Dendritic cell treated with granulocyte-macrophage colony-stimulating factor and Interleukin-4, amounts not matched to agents 40 ng/mL and 50 ng/mL, for 4 days (primary cell): ENCODE data around the gene PHRF1.
A peak's percentile ranks its signal among the peaks of the same experiment; 100 is the strongest.

Source experiments
- H3K27ac Mint-ChIP-seq: one replicate; pipeline ENCODE4 v1.8.0; 2022; ENCODE audit warnings: mild to moderate bottlenecking, mixed read lengths
- H3K27me3 Mint-ChIP-seq: one replicate; pipeline ENCODE4 v1.8.0; 2022; ENCODE audit warnings: mild to moderate bottlenecking, mixed read lengths
- H3K36me3 Mint-ChIP-seq: one replicate; pipeline ENCODE4 v1.8.0; 2022; ENCODE audit warnings: low read depth, mixed read lengths
- H3K4me1 Mint-ChIP-seq: one replicate; pipeline ENCODE4 v1.8.0; 2022; ENCODE audit warnings: low read depth, mixed read lengths
- H3K4me3 Mint-ChIP-seq: one replicate; pipeline ENCODE4 v1.8.0; 2022; ENCODE audit warnings: mild to moderate bottlenecking, moderate library complexity, mixed read lengths
- H3K9me3 Mint-ChIP-seq: one replicate; pipeline ENCODE4 v1.8.0; 2022; ENCODE audit warnings: mixed read lengths
- intact Hi-C: fragments of 100-400 bp; cut with micrococcal nuclease; formaldehyde crosslinking; loops from one replicate; pipeline ENCODE4 v1.15.0; 2022

Gene PHRF1, protein sequence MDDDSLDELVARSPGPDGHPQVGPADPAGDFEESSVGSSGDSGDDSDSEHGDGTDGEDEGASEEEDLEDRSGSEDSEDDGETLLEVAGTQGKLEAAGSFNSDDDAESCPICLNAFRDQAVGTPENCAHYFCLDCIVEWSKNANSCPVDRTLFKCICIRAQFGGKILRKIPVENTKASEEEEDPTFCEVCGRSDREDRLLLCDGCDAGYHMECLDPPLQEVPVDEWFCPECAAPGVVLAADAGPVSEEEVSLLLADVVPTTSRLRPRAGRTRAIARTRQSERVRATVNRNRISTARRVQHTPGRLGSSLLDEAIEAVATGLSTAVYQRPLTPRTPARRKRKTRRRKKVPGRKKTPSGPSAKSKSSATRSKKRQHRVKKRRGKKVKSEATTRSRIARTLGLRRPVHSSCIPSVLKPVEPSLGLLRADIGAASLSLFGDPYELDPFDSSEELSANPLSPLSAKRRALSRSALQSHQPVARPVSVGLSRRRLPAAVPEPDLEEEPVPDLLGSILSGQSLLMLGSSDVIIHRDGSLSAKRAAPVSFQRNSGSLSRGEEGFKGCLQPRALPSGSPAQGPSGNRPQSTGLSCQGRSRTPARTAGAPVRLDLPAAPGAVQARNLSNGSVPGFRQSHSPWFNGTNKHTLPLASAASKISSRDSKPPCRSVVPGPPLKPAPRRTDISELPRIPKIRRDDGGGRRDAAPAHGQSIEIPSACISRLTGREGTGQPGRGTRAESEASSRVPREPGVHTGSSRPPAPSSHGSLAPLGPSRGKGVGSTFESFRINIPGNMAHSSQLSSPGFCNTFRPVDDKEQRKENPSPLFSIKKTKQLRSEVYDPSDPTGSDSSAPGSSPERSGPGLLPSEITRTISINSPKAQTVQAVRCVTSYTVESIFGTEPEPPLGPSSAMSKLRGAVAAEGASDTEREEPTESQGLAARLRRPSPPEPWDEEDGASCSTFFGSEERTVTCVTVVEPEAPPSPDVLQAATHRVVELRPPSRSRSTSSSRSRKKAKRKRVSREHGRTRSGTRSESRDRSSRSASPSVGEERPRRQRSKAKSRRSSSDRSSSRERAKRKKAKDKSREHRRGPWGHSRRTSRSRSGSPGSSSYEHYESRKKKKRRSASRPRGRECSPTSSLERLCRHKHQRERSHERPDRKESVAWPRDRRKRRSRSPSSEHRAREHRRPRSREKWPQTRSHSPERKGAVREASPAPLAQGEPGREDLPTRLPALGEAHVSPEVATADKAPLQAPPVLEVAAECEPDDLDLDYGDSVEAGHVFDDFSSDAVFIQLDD (N-terminal part only)

DNA sequence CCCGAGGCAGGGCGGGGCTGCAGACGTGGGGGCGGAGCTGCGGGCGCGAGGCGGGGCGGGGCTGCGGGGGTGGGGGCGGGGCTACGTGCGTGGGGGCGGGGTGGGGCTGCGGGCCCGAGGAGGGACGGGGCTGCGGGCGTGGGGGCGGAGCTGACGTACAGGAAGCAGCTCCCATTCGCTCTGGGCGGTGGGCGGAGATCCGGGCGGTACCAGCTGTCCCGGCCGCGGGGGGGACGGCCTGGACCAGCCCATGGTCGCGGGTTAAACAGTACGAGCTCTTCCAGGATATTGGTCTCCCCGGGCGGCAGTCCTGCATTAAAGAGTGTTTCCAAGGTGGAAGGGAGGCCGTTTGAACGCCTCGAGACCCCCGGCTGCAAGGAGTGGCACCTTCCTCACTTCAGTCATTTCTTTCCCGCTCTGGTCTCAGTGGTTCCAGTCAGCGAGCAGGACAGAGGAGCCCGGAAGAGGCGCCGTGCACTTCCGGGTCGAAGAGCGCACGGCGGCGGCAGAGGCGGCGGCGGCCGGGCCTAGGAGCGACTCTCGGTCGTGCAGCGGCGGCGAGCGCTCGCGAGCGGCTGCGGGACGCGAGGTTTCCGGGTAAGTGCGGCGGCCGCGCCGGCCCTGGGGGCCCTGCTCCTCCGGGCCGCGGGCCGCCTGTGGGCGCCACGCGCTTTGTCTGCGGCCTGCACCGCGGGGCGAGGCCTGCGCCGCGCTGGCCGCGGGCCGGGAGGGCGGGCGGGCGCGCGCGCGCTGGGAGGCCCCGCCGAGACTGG, at the start of gene PHRF1:
TSS of gene PHRF1 (plus strand) at position 475 of the 773 bp plus-strand sequence. CDS start 5,043 bp downstream, outside the sequence.
- H3K27me3 Mint-ChIP-seq, result peaks cover 34% of the 10 kb centered on the region
- H3K36me3 Mint-ChIP-seq, result peaks cover 25% of the 10 kb centered on the region
- no peaks in the 10 kb centered on the region for H3K9me3 Mint-ChIP-seq
- H3K4me3 Mint-ChIP-seq, result peak within 1 kb of the TSS; percentile 96
- H3K4me1 Mint-ChIP-seq, result peaks cover 53% of the 10 kb centered on the region
- H3K27ac Mint-ChIP-seq, result peak within 1 kb of the TSS; percentile 100
- intact Hi-C loops, result loop anchor here (5.0 kb wide), 1 partner anchor 41 kb away; the partner anchor contains the start of gene IRF7

GRCh38 chr11:528166-528814, 48.0 kb upstream of the PHRF1 start:
- intact Hi-C loops, result no loop called here
- Mint-ChIP-seq H3K4me1 (no peaks in the 10 kb centered on the region), H3K4me3 (no peak overlapping the region), H3K27ac (no peak overlapping the region), H3K36me3 (peaks cover 27% of the 10 kb centered on the region), H3K27me3 (peaks cover 3% of the 10 kb centered on the region), H3K9me3 (no peaks in the 10 kb centered on the region)

DNA sequence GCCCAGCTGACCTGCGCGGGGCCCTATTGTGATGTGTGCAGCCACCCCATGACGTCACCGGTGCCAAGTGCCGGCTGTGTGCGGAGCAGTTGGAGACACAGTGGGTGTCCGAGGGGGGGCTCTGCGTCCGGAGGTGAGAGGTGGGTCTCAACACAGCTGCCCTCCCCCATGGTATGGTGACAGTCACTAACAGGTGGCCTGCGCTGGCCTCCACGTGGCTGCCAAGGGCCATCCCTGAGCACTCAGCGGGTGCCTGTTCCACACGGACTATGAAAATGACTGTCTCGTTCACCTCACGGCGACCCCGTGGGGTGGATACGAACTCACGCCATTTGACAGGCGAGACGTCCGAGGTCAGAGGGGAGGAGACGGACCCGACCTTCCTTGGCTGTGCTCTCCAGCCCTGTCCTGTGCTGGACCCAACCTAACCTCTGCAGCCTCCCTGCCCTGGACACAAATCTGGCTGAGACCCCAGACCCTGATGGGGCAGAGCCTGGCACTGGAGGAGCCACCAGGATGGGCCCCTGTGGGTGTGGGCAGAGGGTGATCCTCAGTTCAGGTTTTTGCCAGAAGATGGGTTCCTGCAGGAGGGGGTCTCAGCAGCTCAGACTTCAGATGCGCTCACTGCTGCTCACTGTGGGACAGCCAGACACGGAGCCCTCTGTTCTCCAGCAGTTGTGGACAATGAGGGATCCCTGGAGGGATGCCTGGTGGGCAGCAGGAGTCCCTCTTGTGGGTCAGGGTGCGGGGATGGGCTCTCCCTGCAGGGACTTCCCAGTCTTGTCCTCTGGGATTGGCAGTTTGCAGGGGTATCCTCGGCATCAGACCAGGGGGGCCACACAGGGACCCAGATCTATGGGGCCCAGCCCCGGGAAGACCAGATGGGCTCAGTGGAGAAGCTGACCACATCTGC, 47.2 kb upstream of the PHRF1 start:
- intact Hi-C loops, result no loop called here
- H3K4me1 Mint-ChIP-seq, result peaks cover 4% of the 10 kb centered on the region
- H3K27ac Mint-ChIP-seq, result no peak overlapping the region
- no peak overlapping the region for H3K4me3 Mint-ChIP-seq
- H3K36me3 Mint-ChIP-seq, result peaks cover 35% of the 10 kb centered on the region
- H3K9me3 Mint-ChIP-seq, result no peaks in the 10 kb centered on the region
- peaks cover 3% of the 10 kb centered on the region for H3K27me3 Mint-ChIP-seq

DNA sequence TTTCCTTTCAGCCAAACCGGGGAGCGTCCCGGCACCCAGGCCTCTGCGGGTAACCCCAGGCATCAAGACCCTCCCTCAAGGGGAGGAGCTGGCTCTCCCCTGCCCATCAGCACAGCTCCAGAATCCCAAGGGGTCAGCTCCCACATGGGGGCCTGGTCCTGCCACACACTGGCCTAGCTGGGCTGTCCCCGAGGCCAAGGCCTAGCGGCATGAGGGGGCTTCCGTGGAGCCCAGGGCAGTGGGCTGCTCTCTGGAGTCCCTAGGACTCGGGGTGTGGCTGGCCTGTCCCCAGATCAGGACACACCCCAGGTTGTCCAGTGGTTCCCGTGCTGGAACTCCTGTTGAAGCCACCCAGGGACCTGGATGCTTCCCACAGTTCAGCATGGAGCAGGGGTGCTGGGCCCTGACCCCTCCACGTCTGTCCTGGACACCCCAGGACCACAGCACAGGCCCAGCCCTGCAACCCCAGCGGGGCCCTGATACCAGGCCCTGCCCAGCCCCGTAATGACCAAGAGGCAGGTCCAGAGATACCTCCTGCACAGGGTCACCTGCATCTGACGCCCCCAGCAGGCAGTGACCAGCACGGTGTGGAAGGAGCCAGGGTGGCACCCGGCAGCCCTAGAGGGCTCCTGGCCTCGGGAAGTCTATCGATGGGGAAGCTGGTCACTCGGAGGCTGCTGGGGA, 46.4 kb upstream of the PHRF1 start:
- H3K27me3 Mint-ChIP-seq, result peaks cover 2% of the 10 kb centered on the region
- intact Hi-C loops, result no loop called here
- peaks cover 9% of the 10 kb centered on the region for H3K4me1 Mint-ChIP-seq
- H3K27ac Mint-ChIP-seq, result no peak overlapping the region
- no peaks in the 10 kb centered on the region for H3K9me3 Mint-ChIP-seq
- H3K36me3 Mint-ChIP-seq, result peaks cover 39% of the 10 kb centered on the region
- no peak overlapping the region for H3K4me3 Mint-ChIP-seq

DNA sequence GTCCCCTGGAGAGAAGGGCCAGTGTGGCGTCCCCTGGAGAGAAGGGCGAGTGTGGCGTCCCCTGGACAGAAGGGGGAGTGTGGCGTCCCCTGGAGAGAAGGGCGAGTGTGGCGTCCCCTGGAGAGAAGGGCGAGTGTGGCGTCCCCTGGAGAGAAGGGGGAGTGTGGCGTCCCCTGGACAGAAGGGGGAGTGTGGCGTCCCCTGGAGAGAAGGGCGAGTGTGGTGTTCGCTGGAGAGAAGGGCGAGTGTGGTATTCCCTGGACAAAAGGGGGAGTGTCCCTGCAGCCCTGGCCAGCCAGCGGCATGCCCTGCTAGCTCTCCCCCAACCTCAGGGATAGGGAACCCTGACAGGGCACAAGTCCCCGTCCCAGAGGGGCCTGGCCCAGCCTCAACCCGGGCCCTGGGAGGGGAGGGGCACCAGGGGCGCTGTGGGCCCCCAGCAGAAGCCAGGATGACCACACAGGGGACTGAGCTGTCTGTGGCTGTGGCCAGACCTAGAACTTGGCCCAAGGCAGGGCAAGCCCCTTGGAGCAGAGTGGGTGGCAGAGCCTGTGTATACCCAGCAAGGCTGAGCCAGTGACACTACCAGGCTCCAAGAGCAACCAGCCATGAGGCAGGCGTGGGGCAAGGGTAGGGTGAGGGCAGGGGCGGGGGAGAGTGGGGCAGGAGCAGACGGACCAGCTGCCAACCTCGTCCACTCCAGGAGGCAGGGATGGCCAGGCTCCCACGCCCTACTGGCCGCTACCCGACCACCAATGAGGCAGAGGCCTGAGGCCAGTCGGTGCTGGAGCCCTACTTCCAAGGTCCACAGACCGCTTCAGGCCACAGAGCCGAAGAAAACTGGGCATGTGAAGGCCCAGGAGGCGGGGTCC, 45.1 kb upstream of the PHRF1 start:
- Mint-ChIP-seq H3K36me3 (peaks cover 39% of the 10 kb centered on the region), H3K9me3 (no peaks in the 10 kb centered on the region), H3K4me3 (no peak overlapping the region), H3K27me3 (peaks cover 2% of the 10 kb centered on the region), H3K27ac (no peak overlapping the region), H3K4me1 (peaks cover 13% of the 10 kb centered on the region)
- intact Hi-C loops, result no loop called here

GRCh38 chr11:531919-532526, 44.2 kb upstream of the PHRF1 start:
- intact Hi-C loops, result no loop called here
- H3K36me3 Mint-ChIP-seq, result peaks cover 39% of the 10 kb centered on the region
- no peaks in the 10 kb centered on the region for H3K9me3 Mint-ChIP-seq
- H3K27ac Mint-ChIP-seq, result no peak overlapping the region
- H3K27me3 Mint-ChIP-seq, result peaks cover 2% of the 10 kb centered on the region
- peaks cover 18% of the 10 kb centered on the region for H3K4me1 Mint-ChIP-seq
- no peak overlapping the region for H3K4me3 Mint-ChIP-seq

GRCh38 chr11:532527-532985, 43.7 kb upstream of the PHRF1 start:
- peaks cover 39% of the 10 kb centered on the region for H3K36me3 Mint-ChIP-seq
- H3K9me3 Mint-ChIP-seq, result no peaks in the 10 kb centered on the region
- H3K4me3 Mint-ChIP-seq, result no peak overlapping the region
- intact Hi-C loops, result no loop called here
- no peak overlapping the region for H3K27ac Mint-ChIP-seq
- peaks cover 23% of the 10 kb centered on the region for H3K4me1 Mint-ChIP-seq
- peaks cover 7% of the 10 kb centered on the region for H3K27me3 Mint-ChIP-seq

GRCh38 chr11:532986-533585, 43.2 kb upstream of the PHRF1 start:
- H3K4me3 Mint-ChIP-seq, result no peak overlapping the region

DNA sequence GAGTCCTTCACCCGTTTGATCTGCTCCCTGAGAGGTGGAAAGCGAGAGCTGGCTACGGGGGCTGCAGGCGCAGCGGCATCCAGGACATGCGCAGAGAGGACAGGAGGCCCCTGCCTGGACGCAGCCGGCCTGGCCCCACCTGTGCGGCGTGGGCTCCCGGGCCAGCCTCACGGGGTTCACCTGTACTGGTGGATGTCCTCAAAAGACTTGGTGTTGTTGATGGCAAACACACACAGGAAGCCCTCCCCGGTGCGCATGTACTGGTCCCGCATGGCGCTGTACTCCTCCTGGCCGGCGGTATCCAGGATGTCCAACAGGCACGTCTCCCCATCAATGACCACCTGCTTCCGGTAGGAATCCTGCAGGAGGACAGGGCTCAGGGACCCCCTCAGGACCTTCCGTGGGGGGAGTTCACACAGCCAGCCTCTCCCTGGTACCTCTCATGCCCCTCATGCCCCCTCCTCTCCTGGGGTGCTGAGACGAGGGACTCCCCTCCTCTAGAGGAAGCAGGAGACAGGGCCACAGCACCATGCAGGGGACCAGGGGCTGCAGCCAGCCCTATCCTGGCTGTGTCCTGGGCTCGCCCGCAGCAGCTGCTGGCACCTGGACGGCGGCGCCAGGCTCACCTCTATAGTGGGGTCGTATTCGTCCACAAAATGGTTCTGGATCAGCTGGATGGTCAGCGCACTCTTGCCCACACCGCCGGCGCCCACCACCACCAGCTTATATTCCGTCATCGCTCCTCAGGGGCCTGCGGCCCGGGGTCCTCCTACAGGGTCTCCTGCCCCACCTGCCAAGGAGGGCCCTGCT, 42.5 kb upstream of the PHRF1 start:
- H3K36me3 Mint-ChIP-seq, result peaks cover 39% of the 10 kb centered on the region
- peaks cover 28% of the 10 kb centered on the region for H3K4me1 Mint-ChIP-seq
- H3K9me3 Mint-ChIP-seq, result no peaks in the 10 kb centered on the region
- peak overlapping the region; percentile 65 for H3K27ac Mint-ChIP-seq
- peak overlapping the region; percentile 76 for H3K4me3 Mint-ChIP-seq
- peaks cover 19% of the 10 kb centered on the region for H3K27me3 Mint-ChIP-seq
- intact Hi-C loops, result no loop called here

More at GRCh38 chr11:532986-533585, 43.2 kb upstream of the PHRF1 start:
- intact Hi-C loops, result no loop called here
- Mint-ChIP-seq H3K36me3 (peaks cover 39% of the 10 kb centered on the region), H3K27me3 (peaks cover 12% of the 10 kb centered on the region), H3K27ac (no peak overlapping the region), H3K4me1 (peaks cover 28% of the 10 kb centered on the region), H3K9me3 (no peaks in the 10 kb centered on the region)
